IMR-90 (cell line): ENCODE results near the gene PLCB2. TPM values are rescaled to one million over a fixed set of nuclear protein-coding genes. Genes with fewer than 3 reads are reported as not detected.
A peak's percentile ranks its signal among the peaks of the same experiment; 100 is the strongest.

ENCODE experiments used
- ATAC-seq: fragments of 200-7000 bp; cut with Tn5 transposase; 2 replicates; pipeline ENCODE4 v1.9.1; 2020; ENCODE audit warnings: low read depth, mild to moderate bottlenecking, moderate library complexity
- BruUV-seq: library from RNA; stranded (reverse); fragments of 400-500 nt; replicated peaks from 2 replicates; lab custom pipeline; 2021; lab: Mats Ljungman, UMichigan
- CTCF ChIA-PET: fragments of 300-600 bp; formaldehyde crosslinking; extraction: SDS; loops from one replicate; lab custom pipeline; 2021; ENCODE audit warnings: antibody characterized with exemption; lab: Yijun Ruan, JAX
- POLR2A ChIA-PET: fragments of 300-600 bp; sonication (Branson Sonifier 250); formaldehyde crosslinking; loops from one replicate; lab custom pipeline; 2022; ENCODE audit warnings: antibody characterized with exemption; ENCODE audit not compliant: unreplicated experiment; lab: Charles Lee
- DNase-seq: peaks from one replicate; pipeline ENCODE4 v3.0.0; 2013
- H2AFZ ChIP-seq: replicated peaks from 2 replicates; pipeline ENCODE3; 2013; ENCODE audit warnings: low read length, mild to moderate bottlenecking; ENCODE audit not compliant: poor library complexity
- H2AK5ac ChIP-seq: 2 replicates; pipeline ENCODE4 v1.6.1; 2013; ENCODE audit warnings: low read depth, low read length, inconsistent platforms
- H2AK9ac ChIP-seq: replicated peaks from 2 replicates; pipeline ENCODE3; 2013; ENCODE audit warnings: mild to moderate bottlenecking, low read depth, low read length, moderate library complexity; ENCODE audit not compliant: poor library complexity
- H2BK120ac ChIP-seq: 2 replicates; pipeline ENCODE4 v1.6.1; 2013; ENCODE audit warnings: low read depth, low read length, inconsistent platforms
- H2BK15ac ChIP-seq: 3 replicates; pipeline ENCODE4 v1.6.1; 2013; ENCODE audit warnings: low read depth, low read length, inconsistent platforms
- H2BK20ac ChIP-seq: 2 replicates; pipeline ENCODE4 v1.6.1; 2013; ENCODE audit warnings: low read depth, mild to moderate bottlenecking, inconsistent platforms, low read length, moderate library complexity
- H2BK5ac ChIP-seq: 2 replicates; pipeline ENCODE4 v1.6.1; 2013; ENCODE audit warnings: mild to moderate bottlenecking, low read depth, low read length, inconsistent platforms; ENCODE audit not compliant: poor library complexity, severe bottlenecking
- H3K14ac ChIP-seq: replicated peaks from 2 replicates; pipeline ENCODE4 v1.6.1; 2013; ENCODE audit warnings: low read depth, low read length, inconsistent platforms
- H3K18ac ChIP-seq: 2 replicates; pipeline ENCODE4 v1.6.1; 2013; ENCODE audit warnings: low read depth, low read length, control low read depth
- H3K23ac ChIP-seq: 2 replicates; pipeline ENCODE4 v1.6.1; 2013; ENCODE audit warnings: low read depth, low read length, inconsistent platforms
- H3K27ac ChIP-seq: 2 replicates; pipeline ENCODE4 v1.5.1; 2013; ENCODE audit warnings: mild to moderate bottlenecking, control low read depth, low read length; ENCODE audit not compliant: insufficient read depth
- H3K27me3 ChIP-seq: 2 replicates; pipeline ENCODE4 v1.6.1; 2013; ENCODE audit warnings: low read length; ENCODE audit not compliant: control insufficient read depth, insufficient read depth
- H3K36me3 ChIP-seq: 2 replicates; pipeline ENCODE4 v1.6.1; 2013; ENCODE audit warnings: low read length, mixed read lengths; ENCODE audit not compliant: control insufficient read depth, insufficient read depth
- H3K4ac ChIP-seq: 2 replicates; pipeline ENCODE4 v1.6.1; 2013; ENCODE audit warnings: low read depth, low read length, inconsistent platforms
- H3K4me1 ChIP-seq: 2 replicates; pipeline ENCODE4 v1.6.1; 2013; ENCODE audit warnings: low read length, mixed read lengths; ENCODE audit not compliant: control insufficient read depth, insufficient read depth
- H3K4me2 ChIP-seq: 2 replicates; pipeline ENCODE4 v1.6.1; 2013; ENCODE audit warnings: low read depth, mild to moderate bottlenecking, control low read depth, low read length, moderate library complexity
- H3K4me3 ChIP-seq: 2 replicates; pipeline ENCODE4 v1.5.1; 2013; ENCODE audit warnings: low read depth, mild to moderate bottlenecking, control low read depth, low read length, moderate library complexity; ENCODE audit not compliant: insufficient read depth
- H3K56ac ChIP-seq: 2 replicates; pipeline ENCODE4 v1.6.1; 2013; ENCODE audit warnings: low read length, inconsistent platforms; ENCODE audit not compliant: insufficient read depth; ENCODE audit errors: extremely low read depth
- H3K79me1 ChIP-seq, 2 experiments: 2 replicates each; pipeline ENCODE4 v1.6.1; 2013; ENCODE audit warnings: low read length in 2 of 2, inconsistent platforms in 1 of 2, low read depth in 1 of 2
- H3K9ac ChIP-seq: 2 replicates; pipeline ENCODE4 v1.6.1; 2013; ENCODE audit warnings: low read depth, low read length, control low read depth
- H3K9me1 ChIP-seq: 2 replicates; pipeline ENCODE4 v1.6.1; 2013; ENCODE audit warnings: low read length, inconsistent platforms; ENCODE audit not compliant: insufficient read depth
- H3K9me3 ChIP-seq: 2 replicates; pipeline ENCODE4 v1.6.1; 2013; ENCODE audit warnings: low read length; ENCODE audit not compliant: control insufficient read depth, insufficient read depth
- H4K20me1 ChIP-seq: 2 replicates; pipeline ENCODE4 v1.6.1; 2013; ENCODE audit warnings: low read length, inconsistent platforms; ENCODE audit not compliant: insufficient read depth
- H4K5ac ChIP-seq: 2 replicates; pipeline ENCODE4 v1.6.1; 2013; ENCODE audit warnings: mild to moderate bottlenecking, low read depth, low read length, control low read depth
- H4K8ac ChIP-seq, 2 experiments: 2 replicates each; pipeline ENCODE4 v1.6.1; 2013; ENCODE audit warnings: low read depth in 2 of 2, low read length in 2 of 2, control low read depth in 1 of 2, inconsistent platforms in 1 of 2
- H4K91ac ChIP-seq: 2 replicates; pipeline ENCODE4 v1.6.1; 2013; ENCODE audit warnings: low read depth, low read length, inconsistent platforms; ENCODE audit not compliant: insufficient read depth
- BHLHE40 ChIP-seq: fragments of 150-350 bp; IDR thresholded peaks from 2 replicates; pipeline ENCODE4 v1.6.1; 2016; ENCODE audit warnings: mild to moderate bottlenecking, low read depth, low read length
- CEBPB ChIP-seq: IDR thresholded peaks from 2 replicates; pipeline ENCODE4 v1.6.1; 2012; ENCODE audit warnings: low read depth, low read length, improper control_type of control experiment
- CHD1 ChIP-seq: IDR thresholded peaks from 2 replicates; pipeline ENCODE4 v1.6.1; 2012; ENCODE audit warnings: low read depth, low read length, improper control_type of control experiment
- CTCF ChIP-seq: conservative IDR thresholded peaks from 2 replicates; pipeline ENCODE4 v1.5.1; 2012; ENCODE audit warnings: mild to moderate bottlenecking, low read depth, low read length, improper control_type of control experiment
- ELK1 ChIP-seq: fragments of 150-350 bp; IDR thresholded peaks from 2 replicates; pipeline ENCODE4 v1.6.1; 2016; ENCODE audit warnings: low read depth, mild to moderate bottlenecking, low read length, moderate library complexity, borderline replicate concordance
- FOS ChIP-seq: fragments of 150-350 bp; IDR thresholded peaks from 2 replicates; pipeline ENCODE4 v1.6.1; 2016; ENCODE audit warnings: low read depth, low read length
- MAFK ChIP-seq: IDR thresholded peaks from 2 replicates; pipeline ENCODE4 v1.6.1; 2012; ENCODE audit warnings: low read depth, low read length, improper control_type of control experiment
- MAZ ChIP-seq: IDR thresholded peaks from 2 replicates; pipeline ENCODE4 v1.6.1; 2012; ENCODE audit warnings: low read depth, mild to moderate bottlenecking, low read length, improper control_type of control experiment, moderate library complexity, borderline replicate concordance
- MXI1 ChIP-seq: IDR thresholded peaks from 2 replicates; pipeline ENCODE4 v1.6.1; 2012; ENCODE audit warnings: low read depth, mild to moderate bottlenecking, low read length, moderate library complexity, borderline replicate concordance
- NFE2L2 ChIP-seq: fragments of 150-350 bp; IDR thresholded peaks from 2 replicates; pipeline ENCODE4 v1.6.1; 2016; ENCODE audit warnings: low read depth, mild to moderate bottlenecking, low read length
- POLR2A ChIP-seq: IDR thresholded peaks from 2 replicates; pipeline ENCODE4 v1.6.1; 2012; ENCODE audit warnings: mild to moderate bottlenecking, low read depth, low read length
- RAD21 ChIP-seq: IDR thresholded peaks from 2 replicates; pipeline ENCODE4 v1.6.1; 2012; ENCODE audit warnings: low read length, improper control_type of control experiment
- RCOR1 ChIP-seq: IDR thresholded peaks from 2 replicates; pipeline ENCODE4 v1.6.1; 2012; ENCODE audit warnings: mild to moderate bottlenecking, low read length, improper control_type of control experiment; ENCODE audit not compliant: insufficient replicate concordance
- RFX5 ChIP-seq: IDR thresholded peaks from 2 replicates; pipeline ENCODE4 v1.8.0; 2012; ENCODE audit warnings: low read depth, mild to moderate bottlenecking, low read length, moderate library complexity
- SMC3 ChIP-seq: fragments of 150-350 bp; IDR thresholded peaks from 2 replicates; pipeline ENCODE4 v1.6.1; 2016; ENCODE audit warnings: low read depth, mild to moderate bottlenecking, antibody characterized with exemption, low read length, moderate library complexity
- USF2 ChIP-seq: fragments of 150-350 bp; IDR thresholded peaks from 2 replicates; pipeline ENCODE4 v1.6.1; 2017; ENCODE audit warnings: mild to moderate bottlenecking, antibody characterized with exemption, low read length, low read depth
- WGBS, 2 experiments: methylation state at CpG; one replicate each; pipeline versions ENCODE4 v1.1.5 to v1.1.7; 2013; ENCODE audit warnings: missing lambda C conversion rate in 2 of 2; ENCODE audit not compliant: insufficient read length in 1 of 2; ENCODE audit errors: extremely low coverage in 2 of 2; 5-methylcytosine and 5-hydroxymethylcytosine counted together
- dilution Hi-C: fragments of 300-500 bp; cut with HindIII; formaldehyde crosslinking; loops from one replicate; pipeline ENCODE4 v1.14.3; 2018; ENCODE audit warnings: low sequenced_read_pairs; ENCODE audit not compliant: unreplicated experiment
- in situ Hi-C: fragments of 300-500 bp; cut with MboI; formaldehyde crosslinking; loops from 3 replicates; pipeline ENCODE4 v1.14.3; 2019; ENCODE audit warnings: low sequenced_read_pairs, inconsistent platforms, mixed read lengths
- intact Hi-C: fragments of 100-400 bp; cut with micrococcal nuclease; formaldehyde crosslinking; loops from 2 replicates; pipeline ENCODE4 v1.10.0; 2022
- polyA plus RNA-seq, 3 experiments: library from polyadenylated mRNA; depleted of rRNA; stranded (reverse); fragments of >200 nt; gene quantifications; 2 replicates each; pipeline ENCODE4 v1.2.3, GENCODE V29; 2012; ENCODE audit warnings: low replicate concordance in 1 of 3
- total RNA-seq: library from RNA; depleted of rRNA; stranded (reverse); fragments of >200 nt; gene quantifications from 2 replicates; pipeline ENCODE4 v1.2.3, GENCODE V29; 2012

PLCB2 gene
- total and polyA plus RNA-seq, 2 of the 4 experiments (the other 2 are of a cell fraction), result 0.18 to 1.4 TPM

GRCh38 chr15:40331637-40332036, 23.9 kb upstream of the PLCB2 start:
- Histone ChIP-seq H3K23ac (0 out of 2 replicates have a peak overlapping the region, but pooled peaks have one; percentile 18), H3K56ac (no peak overlapping the region), H2AK5ac (peak overlapping the region; percentile 8; the same call in 1 of the 2 replicates), H2BK20ac (no peak overlapping the region), H3K4me1 (peaks cover 45% of the 10 kb centered on the region), H2AFZ (no peak overlapping the region), H3K4me2 (no peak overlapping the region), H4K20me1 (peaks cover 3% of the 10 kb centered on the region; the same call in 1 of the 2 replicates), H3K14ac (no peak overlapping the region), H3K79me1 (peaks cover 19 to 76% of the 10 kb centered on the region in 2 experiments), H4K5ac (no peak overlapping the region), H2BK5ac (peak overlapping the region; percentile 14), H2BK120ac (no peak overlapping the region), H3K4ac (no peak overlapping the region), H3K27me3 (no peaks in the 10 kb centered on the region), H2AK9ac (no peak overlapping the region), H4K91ac (no peak overlapping the region), H3K9ac (no peak overlapping the region), H3K4me3 (no peak overlapping the region), H2BK15ac (no peak overlapping the region), H3K36me3 (peaks cover 7% of the 10 kb centered on the region), H3K9me1 (peaks cover 39% of the 10 kb centered on the region), H3K27ac (no peak overlapping the region), H3K9me3 (no peaks in the 10 kb centered on the region), H4K8ac (no peak overlapping the region), H3K18ac (no peak overlapping the region)
- CTCF ChIA-PET, result interaction anchor here (1.1 kb wide), 1 partner anchor 13 kb away, joined by 3 read pairs; no protein-coding TSS in a partner anchor
- DNase-seq (no peak), ATAC-seq (no peak)
- dilution Hi-C loops, result no loop called here
- TF ChIP-seq CTCF (no peak), USF2 (no peak), BHLHE40 (no peak), RAD21 (no peak), SMC3 (no peak), MAFK (no peak), RFX5 (no peak), ELK1 (no peak), CEBPB (no peak), MXI1 (no peak), CHD1 (no peak), RCOR1 (no peak), FOS (no peak), POLR2A (no peak), NFE2L2 (no peak), MAZ (no peak)
- intact Hi-C loops, result no loop called here
- POLR2A ChIA-PET, result interaction anchor here (0.6 to 1.0 kb wide), 3 partner anchors 9 to 32 kb away, joined by 3 to 8 read pairs (median 4); partner anchors contain the start of genes CCDC9B and DISP2
- BruUV-seq, result no TSS peak
- in situ Hi-C loops, result no loop called here
- WGBS, 2 experiments, result 86% methylated on average over 1 of the region's 7 CpGs; no CpG with 5 or more reads in 1 of the 2 experiments
